Suprapubic skin (tissue), 4 donors: ENCODE results near the gene HS3ST6.
"Not testable (repeated sequence)": the region's sequence is repeated elsewhere in the genome, so short reads cannot be mapped to it uniquely, and the experiment has no call there.

Experiments
- EP300 ChIP-seq: sonication (generic); formaldehyde crosslinking; IDR thresholded peaks from one replicate; pipeline ENCODE4 v1.6.1; 2017; ENCODE audit warnings: antibody characterized with exemption
- POLR2A ChIP-seq, 2 donors: fragments of 450-650 bp; IDR thresholded peaks; one replicate each; pipeline ENCODE4 v1.6.1; 2017; ENCODE audit warnings: antibody characterized with exemption in 2 of 2, mild to moderate bottlenecking in 2 of 2, moderate library complexity in 2 of 2
- POLR2AphosphoS5 ChIP-seq, 3 donors: sonication (generic); formaldehyde crosslinking; IDR thresholded peaks; one replicate each; pipeline ENCODE4 v1.6.1; 2017; ENCODE audit warnings: antibody characterized with exemption in 3 of 3
- TF ChIP-seq, protein P1 (sequence below), 2 donors: fragments of 200-600 bp in 1 of 2; fragments of 450-650 bp in 1 of 2; sonication (generic) in 1 of 2; IDR thresholded peaks; one replicate each; pipeline ENCODE4 v1.5.1; 2016 to 2019; ENCODE audit warnings: antibody characterized with exemption in 2 of 2, mild to moderate bottlenecking in 1 of 2, moderate library complexity in 1 of 2

GRCh38 chr16:1958143-1958491 is 39.9 kb upstream of the HS3ST6 start:
- TF ChIP-seq, protein P1, sequence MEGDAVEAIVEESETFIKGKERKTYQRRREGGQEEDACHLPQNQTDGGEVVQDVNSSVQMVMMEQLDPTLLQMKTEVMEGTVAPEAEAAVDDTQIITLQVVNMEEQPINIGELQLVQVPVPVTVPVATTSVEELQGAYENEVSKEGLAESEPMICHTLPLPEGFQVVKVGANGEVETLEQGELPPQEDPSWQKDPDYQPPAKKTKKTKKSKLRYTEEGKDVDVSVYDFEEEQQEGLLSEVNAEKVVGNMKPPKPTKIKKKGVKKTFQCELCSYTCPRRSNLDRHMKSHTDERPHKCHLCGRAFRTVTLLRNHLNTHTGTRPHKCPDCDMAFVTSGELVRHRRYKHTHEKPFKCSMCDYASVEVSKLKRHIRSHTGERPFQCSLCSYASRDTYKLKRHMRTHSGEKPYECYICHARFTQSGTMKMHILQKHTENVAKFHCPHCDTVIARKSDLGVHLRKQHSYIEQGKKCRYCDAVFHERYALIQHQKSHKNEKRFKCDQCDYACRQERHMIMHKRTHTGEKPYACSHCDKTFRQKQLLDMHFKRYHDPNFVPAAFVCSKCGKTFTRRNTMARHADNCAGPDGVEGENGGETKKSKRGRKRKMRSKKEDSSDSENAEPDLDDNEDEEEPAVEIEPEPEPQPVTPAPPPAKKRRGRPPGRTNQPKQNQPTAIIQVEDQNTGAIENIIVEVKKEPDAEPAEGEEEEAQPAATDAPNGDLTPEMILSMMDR (IDR thresholded peaks at IDR 0.05) = not testable (repeated sequence)
- TF ChIP-seq EP300; POLR2A (IDR thresholded peaks at IDR 0.05); POLR2AphosphoS5 (IDR thresholded peaks at IDR 0.05): not testable (repeated sequence)
